Sigmoid colon (tissue), 4 donors: ENCODE data around the gene MLIP.

ENCODE experiments used
- CTCF ChIP-seq, 4 experiments: fragments of 450-650 bp in 3 of 4; fragments of 200-600 bp in 1 of 4; IDR thresholded peaks; one replicate each; pipeline ENCODE4 v1.5.1; 2016 to 2019; ENCODE audit warnings: antibody characterized with exemption in 4 of 4, mild to moderate bottlenecking in 3 of 4, moderate library complexity in 2 of 4
- EP300 ChIP-seq, 4 donors: sonication (generic); formaldehyde crosslinking; IDR thresholded peaks; one replicate each; pipeline ENCODE4 v1.6.1; 2017; ENCODE audit warnings: antibody characterized with exemption in 4 of 4
- POLR2A ChIP-seq, 2 donors: fragments of 450-650 bp; IDR thresholded peaks; one replicate each; pipeline ENCODE4 v1.6.1; 2016; ENCODE audit warnings: antibody characterized with exemption in 2 of 2, mild to moderate bottlenecking in 2 of 2, moderate library complexity in 2 of 2

DNA sequence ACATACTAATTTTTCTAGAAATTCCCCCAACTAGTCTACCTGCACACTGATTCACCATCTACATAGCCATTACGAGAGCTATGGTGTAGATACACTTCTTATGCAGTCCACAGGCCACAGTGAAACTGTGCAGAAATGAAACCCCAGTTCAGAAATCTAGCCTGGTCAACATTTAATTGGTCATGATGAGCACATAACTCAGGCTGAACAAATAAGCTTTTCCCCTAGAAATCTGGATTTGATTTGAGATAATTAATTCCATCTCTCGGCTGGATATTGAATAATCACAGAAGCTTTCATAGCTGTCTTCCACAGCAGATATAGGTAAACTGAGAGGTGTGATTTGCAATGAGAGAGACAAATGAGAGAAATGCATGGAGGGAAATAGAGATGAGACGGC lies 174.4 kb downstream of the MLIP start:
- no peak for TF ChIP-seq CTCF (IDR thresholded peaks at IDR 0.05)
- TF ChIP-seq POLR2A (IDR thresholded peaks at IDR 0.05): no peak
- TF ChIP-seq EP300 (IDR thresholded peaks at IDR 0.05): no peak
